Measurements from ENCODE around the gene CYB5B. TPM values are rescaled to one million over a fixed set of nuclear protein-coding genes. Genes with fewer than 3 reads are reported as not detected.

CYB5B gene
- total and polyA plus RNA-seq, 2 donors (not counting 3 experiments of a cell fraction or from before 2014, with no cell fraction given) = 175 to 176 TPM

GRCh38 chr16:69444873-69445517 is 20.6 kb downstream of the CYB5B start:
- H3K79me2 ChIP-seq (ENCODE audit: control insufficient read depth, insufficient read depth, low read length) = peaks cover 37% of the 10 kb centered on the region
- no peaks in the 10 kb centered on the region for H3K27me3 ChIP-seq (ENCODE audit: control insufficient read depth in 2 of 2, insufficient read depth in 2 of 2, low read length in 2 of 2)
- dilution Hi-C loops (cut with MboI; ENCODE audit: extremely low pct_ligation_motif_present, low sequenced_read_pairs) = no loop called here
- no peaks in the 10 kb centered on the region for H3K9me3 ChIP-seq (replicated peaks; ENCODE audit: control insufficient read depth, insufficient read depth, low read length)
- ChIA-PET POLR2A (no interaction called here), CTCF (interaction anchor here (1.5 to 5.3 kb wide), 3 partner anchors 32 to 48 kb away, joined by 3 to 49 read pairs (median 5); no protein-coding TSS in a partner anchor)
- H2AFZ ChIP-seq (ENCODE audit: low read depth, low read length) = no peak overlapping the region
- no peaks in the 10 kb centered on the region for H3K9me1 ChIP-seq (replicated peaks; ENCODE audit: control insufficient read depth, extremely low read depth, insufficient read depth, low read length)
- H3K36me3 ChIP-seq (ENCODE audit: control insufficient read depth in 2 of 2, extremely low read depth in 1 of 2, insufficient read depth in 2 of 2, low read length in 2 of 2) = peaks cover 4 to 12% of the 10 kb centered on the region in 2 experiments
- intact Hi-C loops (cut with micrococcal nuclease) = loop anchor here (2.0 kb wide), 2 partner anchors 14 to 20 kb away; partner anchors contain the start of gene CYB5B
- H4K20me1 ChIP-seq (replicated peaks; ENCODE audit: control insufficient read depth, extremely low read depth, insufficient read depth, low read length) = no peaks in the 10 kb centered on the region
- peak; percentile 63 for DNase-seq (ENCODE audit: low read depth, low spot score)
- TF ChIP-seq EZH2 (IDR thresholded peaks at IDR 0.05; ENCODE audit: borderline replicate concordance, low read depth, low read length, severe bottlenecking) = no peak
- TF ChIP-seq GATA2 (IDR thresholded peaks at IDR 0.05; ENCODE audit: insufficient read depth, insufficient read length, low read depth, low read length) = no peak
- no peak for TF ChIP-seq POLR2AphosphoS5 (IDR thresholded peaks at IDR 0.05; ENCODE audit: insufficient read depth, low read depth, low read length)
- no TSS peak for BruUV-seq (replicated peaks)
- no peak for FAIRE-seq
- peak overlapping the region; percentile 30 for H3K4me2 ChIP-seq (ENCODE audit: insufficient read depth, low read length)
- no peak overlapping the region for H3K27ac ChIP-seq (ENCODE audit: insufficient read depth, low read depth, low read length)
- H3K9ac ChIP-seq (replicated peaks; ENCODE audit: extremely low read depth, insufficient read depth, low read length) = peak overlapping the region; percentile 10
- peaks cover 13% of the 10 kb centered on the region for H3K4me1 ChIP-seq (ENCODE audit: control insufficient read depth, extremely low read depth, insufficient read depth, low read length)
- peak overlapping the region in 1 of 3 experiments; percentile 15 for H3K4me3 ChIP-seq (replicated peaks in 1 of 3; ENCODE audit: insufficient read depth in 1 of 3, low read depth in 1 of 3, low read length in 3 of 3)

DNA sequence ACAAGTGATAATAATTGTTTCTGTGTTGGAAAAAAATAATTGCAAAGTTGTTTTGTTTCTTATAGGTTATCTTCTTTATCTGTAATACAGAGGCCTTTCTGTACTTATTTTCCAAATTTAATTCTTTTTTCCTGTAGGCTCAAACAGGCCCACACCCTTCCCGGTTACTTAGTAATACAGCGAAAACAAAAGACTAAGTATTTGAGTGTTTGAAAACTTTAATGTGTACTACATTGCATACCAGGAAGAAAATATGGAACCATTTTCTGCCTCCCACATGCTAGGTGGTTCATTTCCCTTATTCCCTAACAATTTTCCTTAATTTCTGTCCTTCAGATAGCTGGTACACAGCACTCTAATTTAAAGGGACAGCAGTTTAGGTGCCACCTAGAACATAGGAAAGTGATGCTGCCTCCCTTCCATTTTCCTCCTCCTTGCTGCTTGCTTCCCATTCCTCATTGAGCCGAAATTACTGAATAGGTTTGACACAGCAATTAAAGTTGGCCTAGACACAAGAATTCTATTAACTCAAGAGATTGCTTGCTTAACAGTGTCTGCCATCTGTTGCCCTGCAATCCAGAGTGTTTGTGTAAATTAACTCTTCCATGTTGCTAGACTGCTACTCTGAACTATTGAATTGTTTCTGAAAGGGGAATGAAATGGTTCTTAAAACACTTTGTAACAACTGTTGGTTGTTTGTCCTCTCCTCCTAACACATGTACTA is 24.2 kb downstream of the CYB5B start:
- TF ChIP-seq JUN (IDR thresholded peaks at IDR 0.05; ENCODE audit: borderline replicate concordance, insufficient read depth, insufficient read length, low read depth) = no peak
- no peak for TF ChIP-seq GATA2 (IDR thresholded peaks at IDR 0.05; ENCODE audit: insufficient read depth, insufficient read length, low read depth, low read length)
- no peak for TF ChIP-seq MYC (IDR thresholded peaks at IDR 0.05; ENCODE audit: low read depth, low read length)
- TF ChIP-seq EZH2 (IDR thresholded peaks at IDR 0.05; ENCODE audit: borderline replicate concordance, low read depth, low read length, severe bottlenecking) = no peak
- TF ChIP-seq, protein P1, sequence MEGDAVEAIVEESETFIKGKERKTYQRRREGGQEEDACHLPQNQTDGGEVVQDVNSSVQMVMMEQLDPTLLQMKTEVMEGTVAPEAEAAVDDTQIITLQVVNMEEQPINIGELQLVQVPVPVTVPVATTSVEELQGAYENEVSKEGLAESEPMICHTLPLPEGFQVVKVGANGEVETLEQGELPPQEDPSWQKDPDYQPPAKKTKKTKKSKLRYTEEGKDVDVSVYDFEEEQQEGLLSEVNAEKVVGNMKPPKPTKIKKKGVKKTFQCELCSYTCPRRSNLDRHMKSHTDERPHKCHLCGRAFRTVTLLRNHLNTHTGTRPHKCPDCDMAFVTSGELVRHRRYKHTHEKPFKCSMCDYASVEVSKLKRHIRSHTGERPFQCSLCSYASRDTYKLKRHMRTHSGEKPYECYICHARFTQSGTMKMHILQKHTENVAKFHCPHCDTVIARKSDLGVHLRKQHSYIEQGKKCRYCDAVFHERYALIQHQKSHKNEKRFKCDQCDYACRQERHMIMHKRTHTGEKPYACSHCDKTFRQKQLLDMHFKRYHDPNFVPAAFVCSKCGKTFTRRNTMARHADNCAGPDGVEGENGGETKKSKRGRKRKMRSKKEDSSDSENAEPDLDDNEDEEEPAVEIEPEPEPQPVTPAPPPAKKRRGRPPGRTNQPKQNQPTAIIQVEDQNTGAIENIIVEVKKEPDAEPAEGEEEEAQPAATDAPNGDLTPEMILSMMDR (IDR thresholded peaks at IDR 0.05; ENCODE audit: extremely low read depth in 1 of 2, insufficient read depth in 1 of 2, low read depth in 1 of 2, low read length in 2 of 2) = no peak
- no peak for TF ChIP-seq MAX (IDR thresholded peaks at IDR 0.05; ENCODE audit: insufficient read depth, insufficient read length)
- no peak for TF ChIP-seq POLR2AphosphoS5 (IDR thresholded peaks at IDR 0.05; ENCODE audit: insufficient read depth, low read depth, low read length)
- no peak for TF ChIP-seq FOS (IDR thresholded peaks at IDR 0.05; ENCODE audit: borderline replicate concordance, insufficient read depth, low read length)
- TF ChIP-seq POLR2A (IDR thresholded peaks at IDR 0.05; ENCODE audit: low read depth, low read length) = no peak
- H3K4me2 ChIP-seq (ENCODE audit: insufficient read depth, low read length) = no peak overlapping the region
- H3K36me3 ChIP-seq (ENCODE audit: control insufficient read depth in 2 of 2, extremely low read depth in 1 of 2, insufficient read depth in 2 of 2, low read length in 2 of 2) = peaks cover 4 to 12% of the 10 kb centered on the region in 2 experiments
- no TSS peak for BruUV-seq (replicated peaks)
- H3K27me3 ChIP-seq (ENCODE audit: control insufficient read depth in 2 of 2, insufficient read depth in 2 of 2, low read length in 2 of 2) = no peaks in the 10 kb centered on the region
- H4K20me1 ChIP-seq (replicated peaks; ENCODE audit: control insufficient read depth, extremely low read depth, insufficient read depth, low read length) = no peaks in the 10 kb centered on the region
- DNase-seq (ENCODE audit: low read depth, low spot score) = peak; percentile 55
- peaks cover 9% of the 10 kb centered on the region for H3K4me1 ChIP-seq (ENCODE audit: control insufficient read depth, extremely low read depth, insufficient read depth, low read length)
- CTCF ChIA-PET = interaction anchor here (1.6 to 2.5 kb wide), 2 partner anchors 13 to 17 kb away, joined by 3 to 6 read pairs; no protein-coding TSS in a partner anchor
- intact Hi-C loops (cut with micrococcal nuclease) = no loop called here
- no peak overlapping the region for H3K27ac ChIP-seq (ENCODE audit: insufficient read depth, low read depth, low read length)
- H3K9ac ChIP-seq (replicated peaks; ENCODE audit: extremely low read depth, insufficient read depth, low read length) = no peak overlapping the region
- H3K4me3 ChIP-seq (replicated peaks in 1 of 3; ENCODE audit: insufficient read depth in 1 of 3, low read depth in 1 of 3, low read length in 3 of 3) = no peak overlapping the region
- H3K79me2 ChIP-seq (ENCODE audit: control insufficient read depth, insufficient read depth, low read length) = peaks cover 13% of the 10 kb centered on the region
- no peaks in the 10 kb centered on the region for H3K9me3 ChIP-seq (replicated peaks; ENCODE audit: control insufficient read depth, insufficient read depth, low read length)
- POLR2A ChIA-PET = no interaction called here
- no peak for FAIRE-seq
- no peaks in the 10 kb centered on the region for H3K9me1 ChIP-seq (replicated peaks; ENCODE audit: control insufficient read depth, extremely low read depth, insufficient read depth, low read length)
- dilution Hi-C loops (cut with MboI; ENCODE audit: extremely low pct_ligation_motif_present, low sequenced_read_pairs) = no loop called here
- H2AFZ ChIP-seq (ENCODE audit: low read depth, low read length) = no peak overlapping the region

All from endothelial cell of umbilical vein (primary cell).